Aorta (tissue), 5 donors: ENCODE results near the gene NT5C1A. TPM values are rescaled to one million over a fixed set of nuclear protein-coding genes. Genes with fewer than 3 reads are reported as not detected.
A peak's percentile ranks its signal among the peaks of the same experiment; 100 is the strongest.

ENCODE experiments used
- ATAC-seq: fragments of 200-7000 bp; cut with Tn5 transposase; one replicate; pipeline ENCODE4 v1.9.1; 2022; ENCODE audit warnings: moderate library complexity; ENCODE audit not compliant: low FRiP score
- DNase-seq, 2 donors: peaks; one replicate each; pipeline ENCODE4 v3.0.0-alpha.2; 2020
- H3K27ac ChIP-seq, 2 donors: one replicate each; pipeline ENCODE4 v1.5.1; 2013; ENCODE audit warnings: low read length in 2 of 2, mild to moderate bottlenecking in 2 of 2, moderate library complexity in 2 of 2, control low read depth in 1 of 2, inconsistent platforms in 1 of 2, low read depth in 1 of 2
- H3K27me3 ChIP-seq, 2 donors: one replicate each; pipeline ENCODE4 v1.6.1; 2013; ENCODE audit warnings: control low read depth in 1 of 2, low read length in 1 of 2, mild to moderate bottlenecking in 1 of 2, moderate library complexity in 1 of 2; ENCODE audit not compliant: insufficient read depth in 2 of 2, control insufficient read depth in 1 of 2
- H3K36me3 ChIP-seq, 2 donors: one replicate each; pipeline ENCODE4 v1.6.1; 2013; ENCODE audit warnings: control low read depth in 1 of 2, low read length in 1 of 2, mild to moderate bottlenecking in 1 of 2; ENCODE audit not compliant: insufficient read depth in 2 of 2, control insufficient read depth in 1 of 2
- H3K4me1 ChIP-seq, 2 donors: one replicate each; pipeline ENCODE4 v1.6.1; 2013; ENCODE audit warnings: low read length in 2 of 2, control low read depth in 1 of 2, mild to moderate bottlenecking in 1 of 2, moderate library complexity in 1 of 2; ENCODE audit not compliant: insufficient read depth in 2 of 2, control insufficient read depth in 1 of 2
- H3K4me3 ChIP-seq, 2 donors: one replicate each; pipeline ENCODE4 v1.5.1; 2013; ENCODE audit warnings: low read length in 2 of 2, control low read depth in 1 of 2, mild to moderate bottlenecking in 1 of 2
- H3K9me3 ChIP-seq: one replicate; pipeline ENCODE4 v1.6.1; 2013; ENCODE audit warnings: mild to moderate bottlenecking, low read length; ENCODE audit not compliant: control insufficient read depth
- WGBS, 2 donors: extraction: QIAGEN DNeasy Blood & Tissue Kit; methylation state at CpG; one replicate each; pipeline ENCODE4 v1.1.7; 2013; 5-methylcytosine and 5-hydroxymethylcytosine counted together
- intact Hi-C, 2 donors: fragments of 100-400 bp; cut with DNase I; formaldehyde crosslinking; loops; one replicate each; pipeline versions ENCODE4 v1.14.2 to v1.15.0; 2022
- long read RNA-seq, 2 donors: library from polyadenylated mRNA; unstranded; transcript quantifications; one replicate each; pipeline ENCODE4 v2.0.0, GENCODE V29; 2020 to 2021
- polyA plus RNA-seq, 2 donors: library from polyadenylated mRNA; stranded (reverse); fragments of 200-250 nt; gene quantifications; one replicate each; pipeline ENCODE4 v1.2.3, GENCODE V29; 2013
- total RNA-seq, 2 donors: library from RNA; stranded (reverse); fragmentation: NEBNext Ultra II Directional; extraction: Animal tissue kit (Norgen Biotek cat#: 25700); gene quantifications; one replicate each; pipeline ENCODE4 v1.2.1, GENCODE V29; 2021
- donor health status: healthy with polysubstance abuse.
- donor health status: Bipolar disorder and iron deficiency.
- donor health status: DM: no; HTN: no; CAD: no.
- donor health status: DM: no; HTN: no; CAD: no.
- donor health status: DM: yes; HTN: yes; CAD: no.

Gene NT5C1A
- total RNA-seq (under 1 TPM in 1 of 2 donors, not detected in 1; 0.57 TPM), polyA plus RNA-seq (under 1 TPM in 1 of 2 donors, not detected in 1; 0.46 TPM)
- long read RNA-seq, donor 1 = 0 reads
- long read RNA-seq, donor 2 = 0 reads

DNA sequence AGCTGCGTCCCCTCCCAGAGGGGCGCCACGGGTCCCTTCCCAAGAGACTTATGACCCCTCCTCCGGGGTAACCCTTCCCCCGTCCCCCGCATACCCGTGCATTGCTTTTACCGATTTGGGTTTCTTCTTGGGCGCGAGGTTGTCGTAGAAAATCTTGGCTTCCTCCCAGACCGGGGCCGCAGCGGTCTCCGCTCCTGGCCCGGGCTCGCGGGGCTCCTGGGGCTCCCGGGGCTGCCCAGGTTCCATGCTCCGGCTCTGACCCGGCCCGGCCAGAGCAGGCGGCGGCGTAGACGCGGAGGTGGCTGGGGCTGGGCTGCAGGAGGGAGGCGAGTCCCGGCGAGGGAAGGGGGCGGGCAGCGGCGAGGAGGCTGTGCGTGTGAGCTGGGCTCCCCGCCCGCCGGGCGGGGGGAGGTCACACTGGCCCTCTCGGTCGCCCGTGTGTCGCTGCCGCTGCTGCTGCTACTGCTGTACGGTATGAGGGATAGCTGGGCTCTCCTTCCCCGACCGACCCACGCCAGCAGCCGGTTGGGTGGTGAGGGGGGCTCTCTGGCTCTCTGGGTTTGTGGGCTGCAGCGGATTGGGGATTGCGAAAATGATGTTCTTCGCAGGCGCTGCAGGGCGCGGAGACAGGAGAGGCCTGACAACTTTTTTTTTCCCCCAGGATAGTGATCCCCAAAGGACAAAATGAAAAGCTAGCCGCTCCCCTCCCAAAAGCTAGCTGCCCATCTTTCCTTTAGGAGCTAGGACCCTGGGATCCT is at the start of gene NT5C1A:
Gene NT5C1A, minus strand, starts transcription at position 315 of the 758 bp plus-strand sequence. Its CDS starts 69 bp downstream, at position 246.
- Histone ChIP-seq H3K9me3 (no peaks in the 10 kb centered on the region), H3K27ac (no peak within 1 kb of the TSS), H3K36me3 (no peaks in the 10 kb centered on the region), H3K27me3 (no peaks in the 10 kb centered on the region), H3K4me1 (no peaks in the 10 kb centered on the region), H3K4me3 (peak within 1 kb of the TSS; percentile 24 to 57)
- WGBS, 2 donors = 1 to 2% methylated on average over 41 to 55 of the region's 55 CpGs
- ATAC-seq (peak; percentile 78), DNase-seq (peak; percentile 56 to 81)
- intact Hi-C loops = no loop called here

DNA sequence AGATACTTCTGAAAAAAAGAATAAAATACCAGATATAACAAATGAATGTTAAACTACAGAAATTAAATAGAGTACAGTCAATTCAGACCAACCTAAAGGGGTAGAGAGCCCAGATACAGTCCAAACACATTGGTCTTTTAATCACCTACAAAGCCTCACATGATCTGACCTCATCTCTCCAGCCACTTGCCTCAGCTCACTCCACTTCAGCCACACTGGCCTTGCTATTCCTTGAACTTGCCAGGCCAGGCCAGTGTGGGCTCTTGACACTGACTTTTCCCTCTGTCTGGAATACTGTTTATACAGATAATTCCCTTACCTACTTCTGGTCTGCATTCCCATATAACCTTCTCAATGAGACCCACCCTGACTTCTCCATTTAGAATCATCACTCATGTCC is 49.8 kb upstream of the NT5C1A start:
- intact Hi-C loops = loop anchor here in 1 of 2 donors (5.0 kb wide), 1 partner anchor 114 kb away; no protein-coding TSS in a partner anchor
- no peak overlapping the region for H3K4me3 ChIP-seq
- no peaks in the 10 kb centered on the region for H3K9me3 ChIP-seq
- H3K36me3 ChIP-seq = no peaks in the 10 kb centered on the region
- H3K27me3 ChIP-seq = no peaks in the 10 kb centered on the region
- H3K4me1 ChIP-seq = no peaks in the 10 kb centered on the region
- no peak overlapping the region for H3K27ac ChIP-seq
- no peak for ATAC-seq
- no peak for DNase-seq

GRCh38 chr1:39720094-39720999 is 48.4 kb upstream of the NT5C1A start:
- Histone ChIP-seq H3K4me1 (no peaks in the 10 kb centered on the region), H3K27me3 (no peaks in the 10 kb centered on the region), H3K4me3 (no peak overlapping the region), H3K36me3 (no peaks in the 10 kb centered on the region), H3K27ac (no peak overlapping the region), H3K9me3 (no peaks in the 10 kb centered on the region)
- WGBS, 2 donors = 46 to 48% methylated on average over 7 of the region's 7 CpGs
- intact Hi-C loops = loop anchor here in 1 of 2 donors (5.0 kb wide), 1 partner anchor 113 kb away; no protein-coding TSS in a partner anchor
- ATAC-seq (peak; percentile 82), DNase-seq (no peak)

- intact Hi-C loops = loop anchor here (5.0 kb wide), 2 partner anchors 61 to 111 kb away; no protein-coding TSS in a partner anchor
- no peak overlapping the region for H3K27ac ChIP-seq
- DNase-seq = no peak
- no peaks in the 10 kb centered on the region for H3K27me3 ChIP-seq
- no peaks in the 10 kb centered on the region for H3K4me1 ChIP-seq
- no peaks in the 10 kb centered on the region for H3K36me3 ChIP-seq
- no peaks in the 10 kb centered on the region for H3K9me3 ChIP-seq
- ATAC-seq = no peak
- WGBS, 2 donors = 74 to 80% methylated on average over 6 of the region's 6 CpGs
- H3K4me3 ChIP-seq = no peak overlapping the region
Observed at GRCh38 chr1:39717809-39718208, 45.9 kb upstream of the NT5C1A start.

- WGBS, 2 donors = 91 to 99% methylated on average over 5 of the region's 5 CpGs
Observed at GRCh38 chr1:39713557-39713956, 41.6 kb upstream of the NT5C1A start.

DNA sequence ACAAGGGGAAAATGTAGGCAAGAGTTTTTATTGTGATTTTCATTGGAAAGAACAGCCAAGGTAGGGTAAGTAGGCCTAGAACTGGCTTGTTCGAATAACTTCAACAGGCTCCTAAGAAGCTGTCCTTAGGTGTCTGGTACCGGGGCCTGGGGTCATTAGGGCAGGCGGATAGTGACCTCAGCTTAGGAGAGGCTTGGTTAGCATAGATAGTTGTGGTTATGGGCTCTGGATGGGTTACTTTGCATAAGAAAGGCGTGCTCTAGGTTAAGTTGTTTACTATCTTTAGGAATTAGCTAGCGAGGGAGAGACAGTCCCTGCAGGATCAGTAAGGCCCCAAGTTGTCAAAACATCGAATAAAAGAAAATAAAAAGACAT is 40.0 kb upstream of the NT5C1A start:
- Histone ChIP-seq H3K4me1 (no peaks in the 10 kb centered on the region), H3K9me3 (no peaks in the 10 kb centered on the region), H3K27me3 (no peaks in the 10 kb centered on the region), H3K4me3 (no peak overlapping the region), H3K27ac (no peak overlapping the region), H3K36me3 (no peaks in the 10 kb centered on the region)
- WGBS, 2 donors = 85 to 89% methylated on average over 6 of the region's 6 CpGs
- DNase-seq (no peak), ATAC-seq (no peak)
- intact Hi-C loops = no loop called here

More at GRCh38 chr1:39713557-39713956, 41.6 kb upstream of the NT5C1A start:
- H3K9me3 ChIP-seq = no peaks in the 10 kb centered on the region
- intact Hi-C loops = no loop called here
- ATAC-seq (no peak), DNase-seq (no peak)
- no peak overlapping the region for H3K4me3 ChIP-seq
- no peaks in the 10 kb centered on the region for H3K36me3 ChIP-seq
- H3K4me1 ChIP-seq = no peaks in the 10 kb centered on the region
- H3K27me3 ChIP-seq = no peaks in the 10 kb centered on the region
- H3K27ac ChIP-seq = no peak overlapping the region

- no peaks in the 10 kb centered on the region for H3K4me1 ChIP-seq
- H3K9me3 ChIP-seq = no peaks in the 10 kb centered on the region
- no peak overlapping the region for H3K27ac ChIP-seq
- DNase-seq (no peak), ATAC-seq (no peak)
- H3K36me3 ChIP-seq = no peaks in the 10 kb centered on the region
- no peak overlapping the region for H3K4me3 ChIP-seq
- H3K27me3 ChIP-seq = no peaks in the 10 kb centered on the region
- WGBS, 2 donors = 42 to 53% methylated on average over 12 of the region's 12 CpGs
- intact Hi-C loops = no loop called here
Observed at GRCh38 chr1:39711104-39711965, 39.4 kb upstream of the NT5C1A start.

DNA sequence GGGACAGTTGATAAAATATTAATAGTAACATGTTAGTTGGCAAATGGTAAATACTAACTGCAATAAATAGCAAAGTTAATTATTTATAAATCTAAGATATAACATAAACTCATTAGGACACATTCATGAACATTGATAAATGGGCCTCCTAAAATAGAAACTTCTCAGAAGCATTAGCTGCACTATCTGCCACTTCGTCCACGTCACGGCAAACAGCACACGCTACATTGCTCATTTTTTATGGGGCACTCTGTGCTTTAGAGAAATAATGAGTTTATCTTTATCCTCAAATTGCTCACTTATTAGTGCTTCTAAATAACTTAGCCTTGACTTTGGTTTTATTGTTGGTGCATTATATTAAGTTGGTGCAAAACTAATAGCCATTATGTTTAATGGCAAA is 35.6 kb upstream of the NT5C1A start:
- Histone ChIP-seq H3K4me3 (no peak overlapping the region), H3K27me3 (no peaks in the 10 kb centered on the region), H3K27ac (no peak overlapping the region), H3K9me3 (no peaks in the 10 kb centered on the region), H3K36me3 (no peaks in the 10 kb centered on the region), H3K4me1 (no peaks in the 10 kb centered on the region)
- intact Hi-C loops = no loop called here
- DNase-seq (no peak), ATAC-seq (no peak)
- 86 to 91% methylated on average over 4 of the region's 4 CpGs for WGBS, 2 donors
